Body of pancreas (tissue), 4 donors: ENCODE results near the gene HOXB13. TPM values are rescaled to one million over a fixed set of nuclear protein-coding genes. Genes with fewer than 3 reads are reported as not detected.

Experiments used
- ATAC-seq: fragments of 150-250 bp; one replicate; pipeline ENCODE4 v1.9.1; 2016
- DNase-seq, 4 donors: peaks; one replicate each; pipeline ENCODE4 v3.0.0-alpha.2; 2019
- H3K27ac ChIP-seq, 4 donors: fragments of 200-600 bp; sonication (generic); 1 replicate in 3 of 4; 2 replicates in 1 of 4; pipeline versions ENCODE4 v1.5.1 to v1.6.1; 2016 to 2019; ENCODE audit warnings: mild to moderate bottlenecking in 1 of 4, mixed read lengths in 1 of 4, moderate library complexity in 1 of 4
- H3K27me3 ChIP-seq, 2 donors: fragments of 200-600 bp; sonication (generic); one replicate each; pipeline ENCODE4 v1.6.0; 2016; ENCODE audit warnings: mild to moderate bottlenecking in 1 of 2
- H3K36me3 ChIP-seq, 2 donors: fragments of 200-600 bp; sonication (generic); replicated peaks in 1 of 2; 2 replicates each; pipeline ENCODE4 v1.5.1; 2016; ENCODE audit warnings: low read depth in 2 of 2; ENCODE audit not compliant: insufficient read depth in 1 of 2
- H3K4me1 ChIP-seq: fragments of 200-600 bp; sonication (generic); one replicate; pipeline ENCODE4 v1.6.0; 2016
- H3K4me3 ChIP-seq, 2 donors: fragments of 200-600 bp; sonication (generic); 1 replicate in 1 of 2; 2 replicates in 1 of 2; pipeline ENCODE4 v1.5.1; 2016 to 2019
- H3K9me3 ChIP-seq, 3 donors: fragments of 200-600 bp; sonication (generic); 1 replicate in 2 of 3; 2 replicates in 1 of 3; pipeline ENCODE4 v1.5.1; 2016
- POLR2A ChIP-seq, 3 donors: fragments of 450-650 bp; IDR thresholded peaks; one replicate each; pipeline ENCODE4 v1.6.1; 2016; ENCODE audit warnings: antibody characterized with exemption in 3 of 3, mild to moderate bottlenecking in 2 of 3
- WGBS, 2 donors: methylation state at CpG; one replicate each; pipeline ENCODE4 v1.1.5; 2017; 5-methylcytosine and 5-hydroxymethylcytosine counted together
- intact Hi-C: fragments of 100-400 bp; cut with DNase I; formaldehyde crosslinking; loops from one replicate; pipeline ENCODE4 v1.15.1; 2023
- total RNA-seq, 2 donors: library from RNA; depleted of rRNA; stranded (reverse); fragments of >200 nt; gene quantifications; one replicate each; pipeline ENCODE4 v1.1.0, GENCODE V29; 2016
- TF ChIP-seq, protein P1 (sequence below), 7 experiments: fragments of 450-650 bp in 4 of 7; fragments of 200-600 bp in 3 of 7; sonication (generic) in 3 of 7; IDR thresholded peaks; one replicate each; pipeline ENCODE4 v1.5.1; 2016 to 2019; ENCODE audit warnings: antibody characterized with exemption in 7 of 7

The HOXB13 gene
- total RNA-seq, 2 donors from 2014 or later, result not detected

DNA sequence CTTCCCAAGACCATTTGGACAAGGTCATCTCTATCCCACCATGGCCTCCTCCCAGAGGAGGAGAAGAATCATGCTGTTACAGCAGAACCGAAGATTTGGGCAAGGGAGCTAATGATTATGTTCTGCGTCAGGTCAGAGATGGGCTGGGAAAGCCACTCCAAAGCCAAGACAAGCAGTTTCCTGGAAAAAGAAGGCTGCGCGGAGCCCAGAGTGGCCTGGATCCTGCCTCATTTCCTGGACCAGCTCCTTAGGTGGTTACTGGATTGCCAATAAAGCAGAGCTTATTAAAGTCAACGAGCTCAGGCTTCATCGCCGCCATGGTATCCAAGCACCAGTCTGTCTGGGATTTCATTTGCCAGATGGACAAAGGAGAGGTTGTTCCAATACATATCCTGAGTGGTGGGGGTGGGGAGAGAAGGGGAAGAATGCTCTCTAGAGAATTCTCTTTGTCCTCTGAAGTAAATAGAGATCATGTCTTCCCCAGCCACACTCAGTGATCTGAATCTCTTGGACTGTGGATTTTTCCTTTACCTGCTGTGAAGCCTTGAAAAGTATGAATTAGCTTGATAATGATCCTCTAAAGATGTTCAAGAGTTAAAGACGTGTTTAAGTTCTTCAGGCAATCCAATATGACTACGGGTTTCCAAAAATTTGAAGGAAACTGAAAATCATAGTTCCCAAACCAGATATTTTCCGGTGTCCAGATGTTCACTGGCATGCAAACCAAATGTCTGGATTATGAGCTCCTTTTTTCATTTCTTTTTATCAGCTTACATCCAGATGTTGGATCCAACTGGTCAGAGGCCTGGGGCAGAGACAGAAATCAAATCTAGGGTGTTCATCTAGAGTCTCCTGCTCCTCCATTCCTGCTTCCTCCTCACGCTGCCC lies 23.9 kb downstream of the HOXB13 start:
- intact Hi-C loops, result no loop called here
- Histone ChIP-seq H3K27me3 (peaks cover 0 to 19% of the 10 kb centered on the region in 2 donors), H3K27ac (no peak overlapping the region), H3K4me1 (no peaks in the 10 kb centered on the region), H3K4me3 (no peak overlapping the region), H3K36me3 (no peaks in the 10 kb centered on the region), H3K9me3 (no peaks in the 10 kb centered on the region)
- no peak for TF ChIP-seq POLR2A (IDR thresholded peaks at IDR 0.05)
- TF ChIP-seq, protein P1, sequence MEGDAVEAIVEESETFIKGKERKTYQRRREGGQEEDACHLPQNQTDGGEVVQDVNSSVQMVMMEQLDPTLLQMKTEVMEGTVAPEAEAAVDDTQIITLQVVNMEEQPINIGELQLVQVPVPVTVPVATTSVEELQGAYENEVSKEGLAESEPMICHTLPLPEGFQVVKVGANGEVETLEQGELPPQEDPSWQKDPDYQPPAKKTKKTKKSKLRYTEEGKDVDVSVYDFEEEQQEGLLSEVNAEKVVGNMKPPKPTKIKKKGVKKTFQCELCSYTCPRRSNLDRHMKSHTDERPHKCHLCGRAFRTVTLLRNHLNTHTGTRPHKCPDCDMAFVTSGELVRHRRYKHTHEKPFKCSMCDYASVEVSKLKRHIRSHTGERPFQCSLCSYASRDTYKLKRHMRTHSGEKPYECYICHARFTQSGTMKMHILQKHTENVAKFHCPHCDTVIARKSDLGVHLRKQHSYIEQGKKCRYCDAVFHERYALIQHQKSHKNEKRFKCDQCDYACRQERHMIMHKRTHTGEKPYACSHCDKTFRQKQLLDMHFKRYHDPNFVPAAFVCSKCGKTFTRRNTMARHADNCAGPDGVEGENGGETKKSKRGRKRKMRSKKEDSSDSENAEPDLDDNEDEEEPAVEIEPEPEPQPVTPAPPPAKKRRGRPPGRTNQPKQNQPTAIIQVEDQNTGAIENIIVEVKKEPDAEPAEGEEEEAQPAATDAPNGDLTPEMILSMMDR (IDR thresholded peaks at IDR 0.05), result no peak
- DNase-seq, result no peak
- 58 to 62% methylated on average over 11 of the region's 11 CpGs for WGBS, 2 donors
- ATAC-seq, result no peak

DNA sequence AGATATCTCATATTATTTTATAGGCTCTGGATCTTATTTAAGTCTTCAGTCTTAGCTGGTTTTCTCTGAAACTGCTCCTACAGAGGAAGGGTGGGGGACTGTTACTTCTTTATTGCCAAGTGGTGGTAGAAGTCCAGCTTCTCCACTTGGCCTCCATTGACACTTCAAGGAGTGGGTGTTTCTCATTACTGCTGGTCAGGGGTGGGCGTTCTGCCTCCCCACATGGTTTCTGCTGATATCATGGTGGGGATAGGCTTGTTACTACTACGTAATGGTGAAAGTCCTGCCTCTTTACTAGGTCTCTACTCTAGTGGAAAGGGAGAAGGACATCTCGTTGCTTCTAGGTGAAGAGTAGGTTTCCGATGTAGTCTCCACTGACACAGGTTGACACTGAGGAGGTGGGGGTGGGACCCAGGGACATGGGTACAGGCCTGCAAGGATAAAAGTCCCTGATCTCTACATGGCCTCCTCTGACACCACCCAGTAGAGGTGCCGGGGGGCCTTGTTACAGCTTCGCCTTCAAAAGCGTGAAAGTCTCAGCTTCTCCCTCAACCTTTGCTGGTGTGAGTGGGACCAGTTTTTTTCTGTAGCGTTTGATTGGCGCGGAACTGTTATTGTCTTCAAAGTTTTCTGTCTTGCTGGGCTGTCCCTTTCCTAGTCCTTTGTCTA lies 26.6 kb downstream of the HOXB13 start:
- no peaks in the 10 kb centered on the region for H3K36me3 ChIP-seq
- 80 to 82% methylated on average over 10 of the region's 10 CpGs for WGBS, 2 donors
- DNase-seq (no peak), ATAC-seq (no peak)
- H3K9me3 ChIP-seq, result no peaks in the 10 kb centered on the region
- intact Hi-C loops, result no loop called here
- TF ChIP-seq, protein P1 (IDR thresholded peaks at IDR 0.05), result no peak
- no peak for TF ChIP-seq POLR2A (IDR thresholded peaks at IDR 0.05)
- H3K27me3 ChIP-seq, result peaks cover 0 to 19% of the 10 kb centered on the region in 2 donors
- H3K4me3 ChIP-seq, result no peak overlapping the region
- no peaks in the 10 kb centered on the region for H3K4me1 ChIP-seq
- no peak overlapping the region for H3K27ac ChIP-seq

DNA sequence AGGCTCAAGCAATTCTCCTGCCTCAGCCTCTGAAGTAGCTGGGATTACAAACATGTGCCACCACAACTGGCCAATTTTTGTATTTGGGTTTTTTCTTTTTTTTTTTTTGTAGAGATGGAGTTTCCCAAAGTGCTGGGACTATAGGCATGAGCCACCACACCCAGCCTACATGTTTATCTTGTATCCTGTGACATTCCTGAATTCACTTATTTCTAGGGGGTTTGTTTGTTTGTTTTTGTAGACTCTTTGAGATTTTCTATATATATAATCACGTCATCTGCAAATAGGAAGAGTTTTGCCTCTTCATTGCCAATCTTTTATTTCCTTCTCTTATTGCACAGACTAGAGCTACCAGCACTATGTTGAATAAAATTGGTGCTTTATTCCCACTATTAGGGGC lies 35.4 kb downstream of the HOXB13 start:
- H3K27me3 ChIP-seq, result no peaks in the 10 kb centered on the region
- ATAC-seq (no peak), DNase-seq (no peak)
- WGBS, 2 donors, result 27 to 30% methylated on average over 1 of the region's 1 CpG
- H3K36me3 ChIP-seq, result no peaks in the 10 kb centered on the region
- no peak for TF ChIP-seq POLR2A (IDR thresholded peaks at IDR 0.05)
- TF ChIP-seq, protein P1 (IDR thresholded peaks at IDR 0.05), result no peak
- H3K9me3 ChIP-seq, result no peaks in the 10 kb centered on the region
- intact Hi-C loops, result no loop called here
- H3K27ac ChIP-seq, result no peak overlapping the region
- H3K4me1 ChIP-seq, result no peaks in the 10 kb centered on the region
- no peak overlapping the region for H3K4me3 ChIP-seq

GRCh38 chr17:48692049-48692448 lies 36.5 kb downstream of the HOXB13 start:
- WGBS, 2 donors, result 60 to 66% methylated on average over 1 of the region's 1 CpG
- Histone ChIP-seq H3K27me3 (no peaks in the 10 kb centered on the region), H3K9me3 (no peaks in the 10 kb centered on the region), H3K4me3 (no peak overlapping the region), H3K27ac (no peak overlapping the region), H3K4me1 (no peaks in the 10 kb centered on the region), H3K36me3 (no peaks in the 10 kb centered on the region)
- no peak for ATAC-seq
- intact Hi-C loops, result no loop called here
- DNase-seq, result no peak
- TF ChIP-seq POLR2A (IDR thresholded peaks at IDR 0.05), result no peak
- TF ChIP-seq, protein P1 (IDR thresholded peaks at IDR 0.05), result no peak
